Measurements from ENCODE around the gene ABCB8. TPM values are rescaled to one million over a fixed set of nuclear protein-coding genes. Genes with fewer than 3 reads are reported as not detected.
A peak's percentile ranks its signal among the peaks of the same experiment; 100 is the strongest.

The ABCB8 gene
- total and polyA plus RNA-seq, 2 of the 8 experiments (the other 6 are each of a cell fraction or from before 2014, with no cell fraction given) = 17.7 to 27.0 TPM

GRCh38 chr7:151081170-151082101, 53.2 kb downstream of the ABCB8 start:
- Histone ChIP-seq H3K4ac (replicated peaks; ENCODE audit: insufficient read length, low read depth, low read length) (no peak overlapping the region), H3K4me2 (ENCODE audit: insufficient read depth in 1 of 2, low read depth in 2 of 2, low read length in 2 of 2) (peak overlapping the region; percentile 67 to 95), H2AK5ac (ENCODE audit: low read depth, low read length) (no peak overlapping the region), H3K18ac (ENCODE audit: extremely low read depth, low read length) (no peak overlapping the region), H3K14ac (ENCODE audit: insufficient read length) (no peak overlapping the region), H2BK12ac (ENCODE audit: low read depth, low read length) (no peak overlapping the region), H3K79me1 (ENCODE audit: low read depth, low read length) (peaks cover 12% of the 10 kb centered on the region), H4K5ac (ENCODE audit: insufficient read length, low read depth, low read length) (no peak overlapping the region), H2BK20ac (ENCODE audit: low read length) (no peak overlapping the region), H3K9ac (replicated peaks in 1 of 4; ENCODE audit: extremely low read depth in 1 of 4, low read depth in 3 of 4, low read length in 3 of 4) (peak overlapping the region in 2 of 4 experiments; percentile 5 to 25; a peak in 2 of 7 replicates), H3K4me3 (ENCODE audit: extremely low read depth in 1 of 4, insufficient read depth in 2 of 4, low read depth in 3 of 4, low read length in 4 of 4) (peak overlapping the region; percentile 79 to 94 (median 88)), H4K20me1 (replicated peaks in 1 of 2; ENCODE audit: control insufficient read depth in 1 of 2, insufficient read depth in 2 of 2, low read length in 2 of 2) (peaks cover 16 to 18% of the 10 kb centered on the region in 2 experiments), H3K79me2 (ENCODE audit: control insufficient read depth in 1 of 2, insufficient read depth in 2 of 2, low read length in 2 of 2) (peaks cover 0 to 10% of the 10 kb centered on the region in 2 experiments; a peak in 1 of 4 replicates), H2BK15ac (ENCODE audit: low read length) (no peak overlapping the region), H3K23me2 (ENCODE audit: low read depth, low read length) (peaks cover 26% of the 10 kb centered on the region), H3K36me3 (ENCODE audit: control insufficient read depth in 2 of 4, insufficient read depth in 4 of 4, low read length in 3 of 4) (no peaks in the 10 kb centered on the region; a peak in 1 of 8 replicates), H2BK5ac (ENCODE audit: low read depth, low read length) (0 out of 2 replicates have a peak overlapping the region, but pooled peaks have one; percentile 16), H3K9me3 (ENCODE audit: insufficient read depth in 2 of 2, low read depth in 1 of 2, low read length in 1 of 2) (no peaks in the 10 kb centered on the region), H4K91ac (replicated peaks; ENCODE audit: insufficient read length, low read length) (peak overlapping the region; percentile 58), H2AFZ (ENCODE audit: low read length) (no peak overlapping the region), H3K27me3 (replicated peaks in 1 of 4; ENCODE audit: control insufficient read depth in 3 of 4, extremely low read depth in 1 of 4, insufficient read depth in 3 of 4, low read length in 3 of 4) (peaks cover 0 to 7% (median 5%) of the 10 kb centered on the region in 4 experiments; a peak in 5 of 7 replicates), H3K4me1 (replicated peaks in 1 of 4; ENCODE audit: control insufficient read depth in 3 of 4, insufficient read depth in 4 of 4, low read length in 3 of 4) (peaks cover 3 to 45% (median 24%) of the 10 kb centered on the region in 4 experiments), H3K56ac (replicated peaks; ENCODE audit: insufficient read length, low read depth, low read length) (peak overlapping the region; percentile 32), H3K23ac (ENCODE audit: insufficient read length) (no peak overlapping the region), H2BK120ac (replicated peaks; ENCODE audit: low read depth, low read length) (no peak overlapping the region), H3K27ac (ENCODE audit: low read depth, low read length) (no peak overlapping the region), H4K8ac (ENCODE audit: extremely low read depth, insufficient read depth, low read length) (0 out of 2 replicates have a peak overlapping the region, but pooled peaks have one; percentile 15)
- CTCF ChIA-PET (ENCODE audit: partially characterized antibody) = interaction anchor here (1.0 to 15.1 kb wide), 5 partner anchors 24 to 64 kb away, joined by 3 to 448 read pairs (median 3); partner anchors contain the start of gene CDK5
- FAIRE-seq (no peak), DNase-seq (ENCODE audit: low read depth in 1 of 2, low spot score in 2 of 2) (peak in 1 of 2 experiments; percentile 71)
- TF ChIP-seq JUND (IDR thresholded peaks at IDR 0.05; ENCODE audit: low read length) = no peak
- no peak for TF ChIP-seq CTCF (IDR thresholded peaks at IDR 0.05; ENCODE audit: control extremely low read depth in 1 of 3, insufficient read depth in 1 of 3, low read depth in 1 of 3, low read length in 3 of 3)
- TF ChIP-seq SIN3A (conservative IDR thresholded peaks at IDR 0.05 in 1 of 2, IDR thresholded peaks at IDR 0.05 in 1 of 2; ENCODE audit: low read depth in 1 of 2, low read length in 2 of 2) = 0 out of 4 replicates have a peak, but pooled peaks of 1 of the 2 experiments have one; percentile 2
- TF ChIP-seq CHD2 (IDR thresholded peaks at IDR 0.05; ENCODE audit: low read length) = no peak
- 47% methylated on average over 44 of the region's 64 CpGs; no CpG with 5 or more reads in 1 of the 2 experiments for WGBS, 2 experiments (ENCODE audit: extremely low coverage in 1 of 2, insufficient coverage in 1 of 2, insufficient read length in 1 of 2, insufficient replicate concordance in 2 of 2, low coverage in 1 of 2, low lambda C conversion rate in 2 of 2, missing lambda C conversion rate in 1 of 2)
- POLR2A ChIA-PET (ENCODE audit: partially characterized antibody) = interaction anchor here (0.5 to 2.5 kb wide), 12 partner anchors 14 to 672 kb away, joined by 3 to 17 read pairs (median 4); no protein-coding TSS in a partner anchor
